Psoas muscle (tissue), 8 donors: ENCODE results near the gene TP53RK. TPM values are rescaled to one million over a fixed set of nuclear protein-coding genes. Genes with fewer than 3 reads are reported as not detected.

Experiments
- ATAC-seq, 4 donors: fragments of 200-7000 bp; cut with Tn5 transposase; one replicate each; pipeline ENCODE4 v1.9.1; 2020; ENCODE audit warnings: moderate library complexity in 3 of 4, mild to moderate bottlenecking in 2 of 4
- DNase-seq, 2 donors: peaks; one replicate each; pipeline ENCODE4 v3.0.0-alpha.2; 2020
- H3K27ac ChIP-seq: fragments of 200-600 bp; one replicate; pipeline ENCODE4 v1.8.0; 2022
- H3K27me3 ChIP-seq, 3 donors: fragments of 200-600 bp in 1 of 3; one replicate each; pipeline versions ENCODE4 v1.6.1 to v1.8.0; 2013 to 2022; ENCODE audit warnings: low read length in 2 of 3, mild to moderate bottlenecking in 2 of 3, moderate library complexity in 1 of 3; ENCODE audit not compliant: insufficient read depth in 3 of 3
- H3K36me3 ChIP-seq, 2 donors: fragments of 200-600 bp in 1 of 2; one replicate each; pipeline versions ENCODE4 v1.6.1 to v1.8.0; 2013 to 2022; ENCODE audit warnings: low read depth in 1 of 2, mild to moderate bottlenecking in 1 of 2, moderate library complexity in 1 of 2; ENCODE audit not compliant: insufficient read depth in 1 of 2
- H3K4me1 ChIP-seq: fragments of 200-600 bp; one replicate; pipeline ENCODE4 v1.8.0; 2022
- H3K4me3 ChIP-seq: fragments of 200-600 bp; one replicate; pipeline ENCODE4 v1.8.0; 2022; ENCODE audit warnings: mild to moderate bottlenecking
- H3K9me3 ChIP-seq: fragments of 200-600 bp; one replicate; pipeline ENCODE4 v1.8.0; 2022
- CTCF ChIP-seq: fragments of 200-600 bp; IDR thresholded peaks from one replicate; pipeline ENCODE4 v1.8.0; 2022; ENCODE audit warnings: antibody characterized with exemption
- WGBS, 3 donors: extraction: QIAGEN DNeasy Blood & Tissue Kit; methylation state at CpG; one replicate each; pipeline versions ENCODE4 v1.1.6 to v1.1.7; 2013; 5-methylcytosine and 5-hydroxymethylcytosine counted together
- intact Hi-C, 2 donors: fragments of 100-400 bp; cut with DNase I; formaldehyde crosslinking; loops; one replicate each; pipeline versions ENCODE4 v1.11.0 to v1.14.2; 2022
- polyA plus RNA-seq, 3 donors: library from polyadenylated mRNA; stranded (reverse); fragments of 200-250 nt; gene quantifications; one replicate each; pipeline ENCODE4 v1.2.3, GENCODE V29; 2013
- total RNA-seq, 4 donors: library from RNA; stranded (reverse); fragmentation: NEBNext Ultra II Directional in 2 of 4; extraction: Animal tissue kit (Norgen Biotek cat#: 25700) in 2 of 4; gene quantifications; one replicate each; pipeline versions ENCODE4 v1.2.1 to v1.2.4, GENCODE V29; 2021 to 2023
- donor health status: healthy with polysubstance abuse.
- donor health status: DM: no; HTN: no; CAD: no; lungs with moderate emphysema.
- donor health status: Bipolar disorder and iron deficiency.
- donor health status: healthy.
- donor health status: DM: yes; HTN: yes; CAD: no.
- donor health status: DM: no; HTN: no; CAD: no.
- donor health status: DM: no; HTN: no; CAD: no.
- donor health status: DM: yes; HTN: yes; CAD: no.

Gene TP53RK
- total and polyA plus RNA-seq, 7 donors, result 5.8 to 12.9 (median 9.3) TPM

- DNase-seq (no peak), ATAC-seq (no peak)
- H3K4me3 ChIP-seq, result no peak overlapping the region
- H3K4me1 ChIP-seq, result no peaks in the 10 kb centered on the region
- H3K27me3 ChIP-seq, result no peaks in the 10 kb centered on the region
- H3K36me3 ChIP-seq, result peaks cover 0 to 4% of the 10 kb centered on the region in 2 donors
- intact Hi-C loops, result no loop called here
- no peak for TF ChIP-seq CTCF
- no peak overlapping the region for H3K27ac ChIP-seq
- H3K9me3 ChIP-seq, result no peaks in the 10 kb centered on the region
- 97 to 100% (median 100%) methylated on average over 1 of the region's 1 CpG for WGBS, 3 donors
Observed at GRCh38 chr20:46661659-46662058, 27.6 kb downstream of the TP53RK start.

- Histone ChIP-seq H3K27me3 (no peaks in the 10 kb centered on the region), H3K4me3 (no peak overlapping the region), H3K9me3 (no peaks in the 10 kb centered on the region), H3K36me3 (peaks cover 0 to under 1% of the 10 kb centered on the region in 2 donors), H3K4me1 (no peaks in the 10 kb centered on the region), H3K27ac (no peak overlapping the region)
- no peak for ATAC-seq
- TF ChIP-seq CTCF, result no peak
- DNase-seq, result no peak
- intact Hi-C loops, result no loop called here
- WGBS, 3 donors, result 85 to 88% (median 87%) methylated on average over 4 of the region's 4 CpGs
Observed at GRCh38 chr20:46660487-46660886, 28.8 kb downstream of the TP53RK start.

- ATAC-seq (no peak), DNase-seq (no peak)
- WGBS, 3 donors, result 72 to 76% (median 75%) methylated on average over 7 of the region's 7 CpGs
- Histone ChIP-seq H3K36me3 (no peaks in the 10 kb centered on the region), H3K27me3 (peaks cover 0 to 27% (median 0%) of the 10 kb centered on the region in 3 donors), H3K4me1 (no peaks in the 10 kb centered on the region), H3K27ac (no peak overlapping the region), H3K9me3 (no peaks in the 10 kb centered on the region), H3K4me3 (no peak overlapping the region)
- no peak for TF ChIP-seq CTCF
- intact Hi-C loops, result no loop called here
Observed at GRCh38 chr20:46657618-46658017, 31.6 kb downstream of the TP53RK start.

- intact Hi-C loops, result no loop called here
- no peaks in the 10 kb centered on the region for H3K4me1 ChIP-seq
- H3K9me3 ChIP-seq, result no peaks in the 10 kb centered on the region
- peaks cover 0 to 32% (median 0%) of the 10 kb centered on the region in 3 donors for H3K27me3 ChIP-seq
- ATAC-seq (no peak), DNase-seq (no peak)
- H3K36me3 ChIP-seq, result no peaks in the 10 kb centered on the region
- no peak overlapping the region for H3K27ac ChIP-seq
- H3K4me3 ChIP-seq, result no peak overlapping the region
- TF ChIP-seq CTCF, result no peak
- 74 to 82% (median 80%) methylated on average over 8 of the region's 8 CpGs for WGBS, 3 donors
Observed at GRCh38 chr20:46657137-46657536, 32.1 kb downstream of the TP53RK start.

GRCh38 chr20:46652699-46653098, 36.5 kb downstream of the TP53RK start:
- no peak overlapping the region for H3K27ac ChIP-seq
- H3K9me3 ChIP-seq, result no peaks in the 10 kb centered on the region
- ATAC-seq (no peak), DNase-seq (no peak)
- H3K4me1 ChIP-seq, result no peaks in the 10 kb centered on the region
- H3K27me3 ChIP-seq, result peaks cover 0 to 52% (median 9%) of the 10 kb centered on the region in 3 donors
- intact Hi-C loops, result no loop called here
- no peak for TF ChIP-seq CTCF
- no peak overlapping the region for H3K4me3 ChIP-seq
- H3K36me3 ChIP-seq, result no peaks in the 10 kb centered on the region
